Right lobe of liver (tissue), 4 donors: ENCODE measurements around the gene PAX2.

ENCODE experiments used
- CTCF ChIP-seq, 4 donors: fragments of 200-600 bp in 3 of 4; fragments of 450-650 bp in 1 of 4; IDR thresholded peaks; one replicate each; pipeline versions ENCODE4 v1.5.1 to v1.8.0; 2016 to 2022; ENCODE audit warnings: antibody characterized with exemption in 4 of 4, mild to moderate bottlenecking in 2 of 4
- POLR2A ChIP-seq: fragments of 450-650 bp; IDR thresholded peaks from one replicate; pipeline ENCODE4 v1.6.1; 2017; ENCODE audit warnings: antibody characterized with exemption, mild to moderate bottlenecking
- donor health status: DM: no; HTN: no; CAD: no.
- donor health status: DM: no; HTN: no; CAD: no.
- donor health status: DM: no; HTN: yes; CAD: no.

- no peak for TF ChIP-seq CTCF (IDR thresholded peaks at IDR 0.05)
- TF ChIP-seq POLR2A, result no peak
Measured at GRCh38 chr10:100736809-100737354, 8.5 kb upstream of the PAX2 start.
